Measurements from ENCODE around the gene KLRF2. TPM values are rescaled to one million over a fixed set of nuclear protein-coding genes. Genes with fewer than 3 reads are reported as not detected.
"Not testable (repeated sequence)": the region's sequence is repeated elsewhere in the genome, so short reads cannot be mapped to it uniquely, and the experiment has no call there.

Gene KLRF2, protein sequence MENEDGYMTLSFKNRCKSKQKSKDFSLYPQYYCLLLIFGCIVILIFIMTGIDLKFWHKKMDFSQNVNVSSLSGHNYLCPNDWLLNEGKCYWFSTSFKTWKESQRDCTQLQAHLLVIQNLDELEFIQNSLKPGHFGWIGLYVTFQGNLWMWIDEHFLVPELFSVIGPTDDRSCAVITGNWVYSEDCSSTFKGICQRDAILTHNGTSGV
- not detected for polyA plus RNA-seq (ENCODE audit: insufficient read depth in 1 of 5, insufficient read length in 5 of 5, low replicate concordance in 1 of 5)
- long read RNA-seq, donor 1, result 0 reads
- long read RNA-seq, donor 2, result 0 reads
- long read RNA-seq, donor 3, result 0 reads
- long read RNA-seq, donor 4, result 0 reads
- long read RNA-seq, donor 5, result 0 reads
- long read RNA-seq, donor 6, result 0 reads
- long read RNA-seq, donor 7, result 0 reads
- long read RNA-seq, donor 8, result 0 reads

DNA sequence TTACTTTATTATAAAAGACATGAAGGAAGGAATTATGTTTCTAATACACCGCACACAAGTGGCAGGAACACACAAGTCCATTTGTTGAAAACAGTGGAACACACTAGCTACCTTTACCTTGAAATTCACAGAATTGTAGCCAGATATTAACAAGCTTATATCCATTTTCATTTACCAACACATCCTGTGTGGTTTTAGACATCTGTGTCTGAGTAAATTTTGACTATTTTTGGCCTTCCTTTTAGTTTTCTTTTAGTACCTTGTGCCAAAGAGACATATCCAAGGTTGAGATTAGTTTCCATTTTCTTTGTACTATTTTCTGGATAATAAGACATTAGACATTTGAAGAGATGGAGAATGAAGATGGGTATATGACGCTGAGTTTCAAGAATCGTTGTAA is at the start of gene KLRF2:
KLRF2 (plus strand) TSS at position 244 of the 400 bp plus-strand sequence; CDS start at position 351, 107 bp downstream.
- no peak for DNase-seq

DNA sequence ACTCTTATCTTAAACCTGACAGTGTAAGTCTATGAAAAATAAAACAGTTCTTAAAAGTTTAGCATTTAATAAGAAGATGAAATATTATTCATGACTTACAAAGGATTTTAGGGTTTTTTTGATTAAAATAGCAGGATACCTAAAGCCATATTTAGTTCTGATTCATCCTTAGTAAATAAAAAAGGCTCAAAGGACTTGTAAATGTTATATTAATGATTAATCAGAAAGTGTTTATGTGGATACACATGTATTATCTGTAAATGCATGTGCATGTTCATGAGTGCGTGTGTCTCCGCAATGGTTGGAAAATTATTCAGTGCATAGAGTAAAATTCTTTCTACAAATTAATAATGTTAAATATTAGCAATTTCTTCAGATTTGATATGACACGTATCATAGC is 49.6 kb upstream of the KLRF2 start:
- no peak for DNase-seq

DNA sequence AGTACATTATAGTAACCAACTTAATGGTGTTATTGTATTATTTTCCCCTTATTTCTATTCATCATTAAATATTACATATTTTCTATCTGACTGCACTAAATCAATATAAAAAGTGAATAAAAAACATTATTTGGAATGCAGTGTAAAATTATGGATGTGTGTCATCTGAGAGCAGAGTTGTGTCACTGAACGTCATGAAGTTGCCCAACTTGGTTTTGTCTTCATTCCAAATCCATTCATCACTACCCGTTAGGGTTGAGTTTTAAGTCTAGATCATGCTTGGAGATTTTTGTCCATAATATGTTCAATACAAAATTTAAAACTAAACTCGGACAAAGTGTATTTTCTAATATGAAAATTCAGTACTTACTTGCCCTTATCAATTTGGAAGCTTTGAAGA is 37.9 kb upstream of the KLRF2 start:
- DNase-seq, result no peak

DNA sequence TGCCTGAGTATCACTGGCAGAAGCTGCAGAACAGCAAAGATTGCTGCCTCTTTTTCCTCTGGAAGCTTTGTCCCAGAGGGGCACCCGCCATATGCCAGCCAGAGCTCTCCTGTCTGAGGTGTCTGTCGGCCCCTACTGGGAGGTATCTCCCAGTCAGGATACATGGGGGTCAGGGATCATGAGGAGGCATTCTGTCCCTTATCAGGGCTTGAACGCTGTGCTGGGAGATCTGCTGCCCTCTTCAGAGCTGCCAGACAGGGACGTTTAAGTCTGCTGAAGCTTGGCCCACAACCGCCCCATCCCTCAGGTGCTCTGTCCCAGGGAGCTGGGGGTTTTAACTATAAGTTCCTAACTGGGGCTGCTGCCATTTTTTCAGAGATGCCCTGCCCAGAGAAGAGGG is 32.4 kb upstream of the KLRF2 start:
- no peak for DNase-seq

DNA sequence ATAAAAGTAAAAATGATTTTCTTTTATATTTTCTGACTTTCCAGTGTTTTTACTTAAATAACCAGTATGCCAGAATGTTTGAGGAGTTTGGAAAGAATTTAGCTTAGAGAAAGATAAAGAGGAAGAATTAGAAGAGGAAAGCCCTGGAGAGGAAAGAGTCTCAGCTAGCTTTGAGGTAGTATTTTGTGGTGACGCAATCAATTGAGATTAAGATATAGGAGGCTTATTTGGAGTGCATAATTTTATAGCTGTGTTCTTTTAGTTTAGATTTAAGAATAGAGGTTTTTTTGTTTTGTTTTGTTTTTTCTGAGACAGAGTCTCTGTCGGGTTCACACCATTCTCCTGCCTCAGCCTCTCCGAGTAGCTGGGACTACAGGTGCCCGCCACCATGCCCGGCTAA is 30.2 kb upstream of the KLRF2 start:
- no peak for DNase-seq

DNA sequence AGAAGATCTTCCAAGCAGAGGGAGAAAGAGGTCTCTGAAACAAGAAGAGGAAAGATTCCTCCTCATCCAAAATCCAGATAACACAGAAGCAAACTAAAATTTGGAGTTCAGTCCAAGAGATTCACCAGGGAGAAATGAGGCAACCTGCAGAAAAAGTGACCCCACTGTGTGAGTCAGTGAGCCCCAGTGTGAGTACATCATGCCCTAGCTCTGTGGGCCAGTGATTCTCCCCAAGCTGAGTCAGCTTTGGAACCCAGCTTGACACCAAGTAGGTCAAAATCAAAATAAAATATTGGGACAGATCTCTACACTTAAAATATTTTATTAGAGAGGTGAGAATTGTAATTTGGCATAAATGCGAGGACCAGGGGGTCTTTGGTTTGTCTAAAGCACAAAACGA is 29.4 kb upstream of the KLRF2 start:
- DNase-seq, result no peak

DNA sequence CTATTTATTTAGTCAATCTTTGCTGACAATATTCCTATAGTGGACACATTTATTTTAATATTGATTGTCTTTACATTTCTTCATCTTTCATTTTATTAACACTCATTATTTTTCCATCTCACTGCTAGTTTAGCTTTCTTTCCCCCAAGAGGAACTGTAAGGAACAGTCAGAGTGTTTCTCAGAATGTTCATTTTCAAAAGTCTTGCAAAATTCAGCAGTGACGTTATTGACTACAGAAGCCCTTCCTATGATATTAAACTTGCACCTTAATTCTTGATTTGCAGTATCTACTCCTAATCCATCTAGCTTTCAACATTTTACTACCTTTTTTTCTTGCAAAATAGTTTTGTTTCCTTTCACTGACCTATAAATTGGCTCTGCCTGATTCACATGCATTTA is 25.1 kb upstream of the KLRF2 start:
- DNase-seq, result no peak

DNA sequence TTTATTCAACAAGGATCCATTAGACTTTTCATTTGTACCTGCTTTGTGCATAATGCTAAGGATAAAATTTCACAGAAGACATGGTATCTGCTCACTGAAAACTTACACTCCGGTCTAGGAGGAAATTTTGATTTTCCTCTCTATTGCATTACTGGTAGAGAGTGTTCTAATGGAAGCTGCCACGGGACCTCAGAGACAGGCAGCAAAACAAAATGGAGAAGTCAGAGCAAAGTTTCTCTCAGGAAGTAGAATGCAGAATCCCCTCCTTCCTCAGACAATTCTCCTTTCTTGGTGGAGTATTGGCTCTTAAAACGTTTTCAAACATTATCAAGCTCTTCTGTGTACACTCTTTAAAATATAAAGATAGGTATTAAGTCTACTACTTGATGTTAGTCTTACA is 24.4 kb upstream of the KLRF2 start:
- no peak for DNase-seq

DNA sequence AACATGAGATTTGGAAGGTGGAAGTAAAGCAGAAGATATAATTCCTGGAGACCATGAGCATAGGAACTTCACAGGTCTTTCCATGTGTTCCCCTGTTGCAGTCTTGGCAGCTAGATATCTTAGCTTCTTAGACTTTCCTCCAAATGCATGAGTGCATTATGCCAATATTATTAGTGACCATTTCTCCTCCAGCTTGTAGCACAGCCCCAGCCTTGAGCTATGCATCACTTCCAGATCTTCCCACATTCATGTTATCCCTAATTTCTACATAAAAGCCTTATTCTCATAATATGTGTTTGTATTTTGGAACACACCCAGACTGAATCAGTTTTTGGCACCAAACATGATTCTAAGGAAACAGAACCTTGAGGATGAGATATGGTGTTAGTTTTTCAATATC is 23.2 kb upstream of the KLRF2 start:
- DNase-seq, result no peak

DNA sequence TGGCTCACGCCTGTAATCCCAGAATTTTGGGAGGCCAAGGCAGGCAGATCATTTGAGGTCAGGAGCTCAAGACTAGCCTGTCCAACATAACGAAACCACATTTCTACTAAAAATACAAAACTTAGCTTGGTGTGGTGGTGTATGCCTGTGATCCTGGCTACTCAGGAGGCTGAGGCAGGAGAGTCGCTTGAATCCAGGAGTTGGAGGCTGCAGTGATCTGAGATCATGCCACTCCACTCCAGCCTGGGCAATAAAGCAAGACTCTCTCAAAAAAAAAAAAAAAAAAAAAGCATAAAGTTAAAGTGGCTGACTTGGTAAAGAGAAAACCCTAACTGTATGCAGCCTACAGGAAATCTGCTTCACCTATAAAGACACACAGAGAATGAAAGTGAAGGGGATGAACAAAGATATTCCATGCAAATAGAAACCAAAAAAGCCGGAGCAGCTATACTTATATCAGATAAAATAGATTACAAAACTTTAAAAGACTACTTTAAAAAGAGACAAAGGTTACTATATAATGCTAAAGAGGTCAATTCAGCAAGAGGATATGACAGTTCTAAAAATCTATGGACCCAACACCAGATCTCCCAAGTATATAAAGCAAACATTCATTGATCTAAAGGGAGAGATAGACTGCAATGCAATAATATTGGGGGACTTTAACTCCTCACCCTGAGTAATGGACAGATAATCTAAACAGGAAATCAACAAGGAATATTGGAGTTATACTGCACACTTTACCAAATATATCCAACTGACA is 16.2 kb upstream of the KLRF2 start:
- no peak for DNase-seq

DNA sequence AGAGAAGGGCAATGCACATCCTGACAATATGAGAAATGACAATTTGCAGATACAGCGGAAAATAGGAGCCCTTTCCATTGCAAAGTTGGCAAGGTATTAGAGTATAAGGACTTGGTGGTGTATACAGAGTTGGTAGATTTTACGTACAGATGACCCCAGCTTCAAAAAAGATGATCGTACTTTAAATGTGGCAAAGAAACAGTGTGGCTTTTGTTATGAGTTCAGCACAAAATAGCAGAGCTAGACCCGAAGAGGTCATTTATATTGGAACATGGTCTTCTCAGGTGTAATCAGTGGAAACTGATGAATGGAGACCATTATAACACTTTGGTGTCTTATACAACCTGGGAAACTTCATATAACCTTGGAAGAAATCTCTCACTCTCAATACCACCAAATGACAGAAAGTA is 14.4 kb upstream of the KLRF2 start:
- no peak for DNase-seq

DNA sequence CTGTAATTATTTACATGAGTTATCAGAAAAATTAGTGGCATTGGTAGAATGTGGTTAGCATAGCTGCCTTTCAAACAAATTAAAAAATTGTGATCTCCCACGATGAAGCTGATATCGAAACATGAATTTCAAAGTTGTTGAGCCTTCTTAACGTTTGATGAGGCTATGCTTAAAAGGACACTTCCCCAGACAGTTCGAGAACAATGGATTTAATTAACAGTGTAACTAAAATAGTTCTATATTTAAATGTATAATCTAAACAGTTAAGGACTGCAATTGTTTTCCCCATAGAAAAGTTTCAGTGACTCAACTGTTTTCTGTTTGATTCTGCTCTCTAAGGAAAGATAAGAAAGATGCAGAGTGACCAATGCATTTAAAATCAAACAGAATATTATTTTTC is 13.8 kb upstream of the KLRF2 start:
- peak in 1 of 2 donors; percentile 15 for DNase-seq

DNA sequence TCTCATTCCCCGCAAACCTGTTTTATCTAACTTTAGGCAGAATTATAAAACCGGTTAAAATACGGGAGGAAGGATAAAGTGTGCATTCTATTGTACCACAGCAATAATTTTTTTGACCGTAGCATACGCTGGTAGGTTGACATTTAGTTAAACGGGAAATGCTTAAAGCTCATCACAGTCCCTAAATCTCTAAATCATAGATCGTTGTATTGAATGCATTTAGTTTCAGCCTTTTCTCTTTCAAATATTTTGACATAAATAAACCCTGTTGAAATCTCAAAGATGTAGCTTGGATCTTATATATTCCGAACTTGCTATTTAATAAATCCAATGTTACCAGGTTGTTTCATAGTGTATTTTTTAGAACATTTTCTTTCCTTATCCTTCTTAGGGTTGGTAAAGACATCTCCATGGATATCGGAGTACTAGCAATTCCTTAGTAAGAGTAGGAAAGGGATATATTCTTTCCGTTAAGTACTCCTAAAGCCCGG is 12.9 kb upstream of the KLRF2 start:
- DNase-seq, result peak in 1 of 2 donors; percentile 15

DNA sequence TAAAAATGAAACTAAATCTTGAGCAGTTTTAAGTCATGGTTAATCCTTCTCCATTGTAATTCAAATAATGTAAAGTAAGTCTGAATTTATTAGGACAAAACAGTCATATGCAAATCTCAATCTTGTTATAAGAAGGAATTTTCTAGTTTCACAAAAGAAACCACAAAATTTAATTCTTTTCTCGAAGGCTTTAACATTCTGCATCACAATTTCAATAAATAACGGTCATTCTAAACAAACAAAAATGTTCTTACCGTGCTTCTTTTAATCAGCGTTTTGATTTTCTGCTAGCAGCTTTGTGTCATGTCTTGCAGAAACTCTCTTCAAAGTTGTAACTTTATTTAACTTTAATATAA is 12.4 kb upstream of the KLRF2 start:
- DNase-seq, result no peak

DNA sequence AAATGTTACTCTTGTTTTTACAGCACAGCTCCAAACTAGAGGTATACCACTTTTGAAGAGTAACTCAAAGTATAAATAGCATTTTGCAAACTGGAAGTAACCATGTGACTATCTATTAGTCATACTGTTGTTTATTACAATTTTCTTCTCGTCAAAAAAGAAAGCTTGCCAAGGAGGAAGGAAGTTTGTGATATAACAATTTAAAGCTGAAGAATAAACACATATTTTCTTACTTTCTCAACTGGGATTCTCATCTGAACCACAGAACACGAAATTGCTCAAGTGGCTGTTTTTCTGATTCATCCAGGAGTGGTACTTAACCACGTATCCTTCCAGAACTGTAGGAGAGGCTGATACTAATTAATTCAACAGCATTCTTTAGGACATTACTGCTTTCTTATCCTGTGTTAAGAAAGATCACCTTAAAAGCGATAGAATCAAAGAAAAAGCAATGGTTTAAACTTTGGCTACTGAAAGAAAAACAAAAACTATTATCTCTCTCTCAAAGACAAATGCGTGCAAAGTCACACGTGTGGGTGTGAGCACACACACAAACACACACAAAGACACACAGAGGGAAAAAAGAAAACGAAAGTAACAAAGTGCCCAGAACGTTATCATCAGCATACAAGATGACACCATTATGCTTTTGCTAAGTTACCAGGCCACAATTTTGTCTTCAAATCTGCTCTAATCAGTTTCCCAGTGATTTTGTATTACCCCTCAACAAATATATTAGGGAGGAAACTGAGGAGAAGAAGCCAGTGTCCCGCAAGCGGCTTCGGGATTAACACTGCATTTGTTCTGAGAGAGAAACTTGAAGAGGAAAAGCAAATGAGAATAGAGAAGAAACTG is 11.8 kb upstream of the KLRF2 start, which contains the start of gene CLEC2B:
CLEC2B (minus strand) TSS at position 48 of the 855 bp plus-strand sequence.
- peak; percentile 59 to 65 for DNase-seq

DNA sequence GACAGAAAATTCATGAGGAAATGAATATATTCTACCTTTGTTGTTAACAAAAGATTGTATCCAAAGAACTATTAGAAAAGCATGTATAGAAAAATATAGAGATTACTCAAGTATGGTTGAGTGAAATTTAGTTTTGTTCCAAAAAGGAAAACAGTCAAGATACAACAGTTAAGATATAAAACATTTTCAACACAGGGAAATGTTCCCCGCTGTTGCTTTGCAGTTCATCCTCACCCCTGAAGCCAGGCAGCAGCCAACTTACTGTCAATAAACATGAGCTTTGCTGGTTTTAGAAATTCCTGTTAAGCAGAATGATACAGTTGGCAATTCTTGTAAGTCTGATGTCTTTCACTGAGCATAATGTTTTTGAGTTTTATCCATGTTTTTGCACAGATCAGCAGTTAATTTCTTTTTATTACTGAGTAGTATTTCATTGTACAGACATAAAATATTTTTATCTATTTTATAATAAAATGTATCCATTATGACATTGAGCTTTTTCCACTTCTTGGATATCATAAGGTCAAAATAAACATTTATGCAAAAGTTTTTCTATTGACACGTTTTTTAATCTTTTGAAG is 10.9 kb upstream of the KLRF2 start:
- DNase-seq, result peak in 1 of 2 donors; percentile 22

DNA sequence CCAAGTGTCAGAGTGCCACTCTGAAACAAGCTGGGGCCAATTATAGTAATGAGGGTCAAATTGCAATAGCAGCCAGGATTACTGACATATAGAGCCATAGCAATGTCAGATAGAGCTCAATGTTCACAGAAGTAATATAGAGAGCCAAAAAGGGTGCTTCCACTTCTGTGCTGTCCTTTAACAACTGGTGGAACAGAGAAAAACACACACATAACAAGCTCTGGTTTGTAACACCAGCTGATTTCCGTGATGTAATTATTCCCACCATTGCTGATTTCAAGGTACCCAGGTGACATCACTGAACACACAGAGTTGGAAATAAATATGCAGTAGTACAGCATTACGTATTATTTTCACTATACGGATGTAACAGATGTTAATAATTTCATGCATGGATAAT is 9.1 kb upstream of the KLRF2 start:
- DNase-seq, result no peak

DNA sequence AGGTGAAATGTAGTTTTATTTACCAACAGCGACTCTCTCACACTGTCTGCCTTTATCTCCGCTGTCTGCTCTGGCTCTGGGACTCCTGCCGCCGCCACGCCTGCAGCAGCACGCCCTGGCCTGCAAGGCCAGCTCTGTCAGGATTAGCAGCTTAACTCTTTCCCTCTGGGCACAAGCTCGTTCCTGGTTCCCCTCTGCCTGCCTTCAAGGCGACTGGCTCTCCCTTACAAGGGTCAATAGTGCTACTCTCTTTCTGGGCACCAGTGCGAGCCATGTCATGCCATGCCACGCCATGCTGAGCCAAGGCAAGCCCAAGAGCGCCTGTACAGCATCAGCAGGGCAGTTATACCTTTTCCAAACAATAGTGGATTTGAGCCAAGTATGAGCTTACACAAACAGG is 8.5 kb upstream of the KLRF2 start:
- no peak for DNase-seq

DNA sequence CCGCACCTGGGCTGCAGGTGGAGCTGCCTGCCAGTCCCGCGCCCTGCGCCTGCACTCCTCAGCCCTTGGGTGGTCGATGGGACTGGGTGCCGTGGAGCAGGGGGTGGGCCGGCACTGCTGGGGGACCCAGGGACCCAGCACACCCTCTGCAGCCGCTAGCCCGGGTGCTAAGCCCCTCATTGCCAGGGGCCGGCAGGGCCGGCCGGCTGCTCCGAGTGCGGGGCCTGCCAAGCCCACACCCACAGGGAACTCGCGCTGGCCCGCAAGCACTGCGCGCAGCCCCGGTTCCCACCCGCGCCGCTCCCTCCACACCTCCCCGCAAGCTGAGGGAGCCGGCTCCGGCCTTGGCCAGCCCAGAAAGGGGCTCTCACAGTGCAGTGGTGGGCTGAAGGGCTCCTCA is 5.2 kb upstream of the KLRF2 start:
- not testable (repeated sequence) for DNase-seq

DNA sequence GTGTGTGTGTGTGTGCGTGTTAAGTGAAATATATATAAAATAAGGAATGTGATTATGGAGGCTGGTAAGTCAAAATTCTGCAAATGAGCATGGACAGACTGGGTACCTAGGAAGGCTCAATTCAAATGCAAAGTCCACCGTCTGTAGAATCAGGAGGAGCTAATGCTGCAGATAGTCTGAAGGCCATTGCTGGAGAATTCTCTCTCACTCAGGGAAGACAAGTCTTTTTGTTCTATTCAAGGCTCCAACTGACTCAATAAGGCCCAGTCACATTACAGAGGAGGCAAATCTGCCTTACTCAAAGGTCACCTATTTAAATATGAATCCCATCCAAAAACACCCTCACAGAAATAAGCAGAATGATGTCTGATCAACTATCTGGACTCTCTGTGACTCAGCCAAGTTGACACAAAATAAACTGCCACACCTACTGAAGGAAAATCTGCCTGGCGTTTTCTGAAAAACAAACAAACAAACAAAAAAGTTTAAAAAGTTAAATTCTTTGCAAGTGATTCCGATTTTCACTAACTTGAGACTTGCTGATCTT is 684 bp upstream of the KLRF2 start:
- no peak for DNase-seq

DNA sequence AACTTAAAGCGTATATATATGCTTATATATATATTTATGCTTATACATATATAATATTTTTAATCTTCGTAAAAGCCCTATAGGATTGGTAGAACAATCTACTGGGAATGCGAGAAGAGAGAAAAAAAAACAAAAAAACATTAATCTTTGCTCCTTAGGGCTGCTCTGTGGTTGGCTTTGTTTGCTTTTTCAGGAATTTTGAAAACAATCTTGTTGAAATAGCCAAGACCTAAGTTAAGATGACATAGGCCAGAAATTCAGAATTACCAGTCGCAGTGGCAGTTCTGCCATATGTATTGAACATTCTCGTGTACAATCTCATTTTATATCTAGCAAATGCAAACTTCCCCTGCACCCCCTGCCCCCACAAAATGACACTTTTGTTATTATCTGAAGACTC is 699 bp downstream of the KLRF2 start:
- no peak for DNase-seq

Measured in right lung (tissue), 10 donors.